ENCODE results near the gene KLHDC8A.

Gene KLHDC8A

GRCh38 chr1:205326812-205327466 lies 29.8 kb downstream of the KLHDC8A start:
- Histone ChIP-seq H3K36me3 (ENCODE audit: control insufficient read depth in 2 of 2, insufficient read depth in 1 of 2, low read length in 2 of 2) (no peaks in the 10 kb centered on the region), H3K27ac (ENCODE audit: extremely low read depth, low read depth, low read length) (no peak overlapping the region), H3K9me3 (ENCODE audit: control insufficient read depth, insufficient read depth, low read depth, low read length) (no peaks in the 10 kb centered on the region), H3K4me1 (ENCODE audit: control insufficient read depth, insufficient read depth, low read length) (no peaks in the 10 kb centered on the region), H3K4me3 (ENCODE audit: low read depth, low read length) (no peak overlapping the region)
- TF ChIP-seq ZNF510 (tag by site-specific recombination; IDR thresholded peaks at IDR 0.05; ENCODE audit: insufficient replicate concordance), result no peak
- POLR2A ChIA-PET, result no interaction called here
- CTCF ChIA-PET, result interaction anchor here (0.6 to 17.5 kb wide), 11 partner anchors 8 to 198 kb away, joined by 3 to 669 read pairs (median 9); no protein-coding TSS in a partner anchor

- Histone ChIP-seq H3K36me3 (ENCODE audit: control insufficient read depth in 2 of 2, insufficient read depth in 1 of 2, low read length in 2 of 2) (no peaks in the 10 kb centered on the region), H3K4me1 (ENCODE audit: control insufficient read depth, insufficient read depth, low read length) (no peaks in the 10 kb centered on the region), H3K4me3 (ENCODE audit: low read depth, low read length) (no peak overlapping the region), H3K9me3 (ENCODE audit: control insufficient read depth, insufficient read depth, low read depth, low read length) (no peaks in the 10 kb centered on the region), H3K27ac (ENCODE audit: extremely low read depth, low read depth, low read length) (no peak overlapping the region)
- ChIA-PET CTCF (interaction anchor here (0.5 to 17.5 kb wide), 42 partner anchors 8 to 347 kb away, joined by 3 to 669 read pairs (median 6); no protein-coding TSS in a partner anchor), POLR2A (interaction anchor here (0.7 to 2.2 kb wide), 7 partner anchors 8 to 96 kb away, joined by 3 to 30 read pairs (median 4); no protein-coding TSS in a partner anchor)
- TF ChIP-seq ZNF350 (tag by site-specific recombination; IDR thresholded peaks at IDR 0.05), result no peak
- TF ChIP-seq ELK4 (IDR thresholded peaks at IDR 0.05; ENCODE audit: borderline replicate concordance, low read depth, low read length), result no peak
- TF ChIP-seq ZNF24 (tag by site-specific recombination; IDR thresholded peaks at IDR 0.05), result peak; percentile 72; the same call in 1 of the 2 replicates
- TF ChIP-seq ZNF404 (tag by site-specific recombination; IDR thresholded peaks at IDR 0.05), result no peak
- no peak for TF ChIP-seq SP7 (tag by site-specific recombination; IDR thresholded peaks at IDR 0.05)
- peak; percentile 63 for TF ChIP-seq CTCF (tag by site-specific recombination; IDR thresholded peaks at IDR 0.05)
- peak; percentile 94 for TF ChIP-seq IKZF3 (tag by site-specific recombination; IDR thresholded peaks at IDR 0.05)
- 0 out of 2 replicates have a peak, but pooled peaks have one; percentile 12 for TF ChIP-seq ZNF692 (tag by site-specific recombination; IDR thresholded peaks at IDR 0.05)
- TF ChIP-seq PRDM4 (tag by site-specific recombination; IDR thresholded peaks at IDR 0.05), result no peak
- TF ChIP-seq ZNF654 (tag by site-specific recombination; IDR thresholded peaks at IDR 0.05; ENCODE audit: low read depth), result peak; percentile 96
- TF ChIP-seq ZNF791 (tag by site-specific recombination; IDR thresholded peaks at IDR 0.05), result no peak
- no peak for TF ChIP-seq PBX3 (CRISPR knock-in tag; IDR thresholded peaks at IDR 0.05)
Observed at GRCh38 chr1:205325334-205325884, 31.3 kb downstream of the KLHDC8A start.

Measured in HEK293 (cell line).